Small intestine (tissue), 7 donors: ENCODE measurements around the gene AQP9. TPM values are rescaled to one million over a fixed set of nuclear protein-coding genes. Genes with fewer than 3 reads are reported as not detected.

Source experiments
- DNase-seq, 2 donors: peaks; one replicate each; pipeline versions ENCODE4 v3.0.0 to v3.0.0-alpha.2; 2013
- FAIRE-seq: peaks from 2 replicates; lab custom pipeline; 2012; peaks lifted over from hg19 to GRCh38; lab: Jason Lieb, UNC
- H3K27ac ChIP-seq, 3 donors: one replicate each; pipeline ENCODE4 v1.5.1; 2013; ENCODE audit warnings: low read length in 2 of 3, mild to moderate bottlenecking in 2 of 3, control low read depth in 1 of 3, inconsistent platforms in 1 of 3, low read depth in 1 of 3, moderate library complexity in 1 of 3
- H3K27me3 ChIP-seq, 3 donors: one replicate each; pipeline ENCODE4 v1.6.1; 2013; ENCODE audit warnings: low read length in 3 of 3, inconsistent platforms in 1 of 3; ENCODE audit not compliant: control insufficient read depth in 3 of 3, insufficient read depth in 3 of 3
- H3K36me3 ChIP-seq, 3 donors: one replicate each; pipeline ENCODE4 v1.6.1; 2013; ENCODE audit warnings: low read length in 3 of 3, inconsistent platforms in 1 of 3, low read depth in 1 of 3, mild to moderate bottlenecking in 1 of 3, moderate library complexity in 1 of 3; ENCODE audit not compliant: control insufficient read depth in 3 of 3, insufficient read depth in 2 of 3
- H3K4me1 ChIP-seq, 3 donors: one replicate each; pipeline ENCODE4 v1.6.1; 2013; ENCODE audit warnings: low read length in 2 of 3, inconsistent platforms in 1 of 3, low read depth in 1 of 3, mild to moderate bottlenecking in 1 of 3, moderate library complexity in 1 of 3; ENCODE audit not compliant: control insufficient read depth in 3 of 3, insufficient read depth in 2 of 3
- H3K4me3 ChIP-seq, 3 donors: one replicate each; pipeline ENCODE4 v1.5.1; 2013; ENCODE audit warnings: low read length in 3 of 3, control low read depth in 1 of 3, inconsistent platforms in 1 of 3, low read depth in 1 of 3, mild to moderate bottlenecking in 1 of 3, moderate library complexity in 1 of 3
- H3K9me3 ChIP-seq, 2 donors: one replicate each; pipeline ENCODE4 v1.6.1; 2013; ENCODE audit warnings: low read depth in 1 of 2, low read length in 1 of 2; ENCODE audit not compliant: control insufficient read depth in 2 of 2, insufficient read depth in 1 of 2
- WGBS, 3 donors: extraction: QIAGEN DNeasy Blood & Tissue Kit; methylation state at CpG; one replicate each; pipeline ENCODE4 v1.1.7; 2013; 5-methylcytosine and 5-hydroxymethylcytosine counted together
- polyA plus RNA-seq, 4 donors: library from polyadenylated mRNA; stranded (reverse) in 3 of 4; unstranded in 1 of 4; fragments of 200-250 nt in 3 of 4; fragments of 120-200 nt in 1 of 4; gene quantifications; one replicate each; pipeline versions ENCODE4 v1.2.1 to v1.2.3, GENCODE V29; 2013
- donor health status: healthy with polysubstance abuse.
- donor health status: control.
- donor health status: control.
- donor health status: Bipolar disorder and iron deficiency.
- donor health status: healthy.

The AQP9 gene
- polyA plus RNA-seq, 4 donors, result 0.03 to 2.2 (median 0.46) TPM

DNA sequence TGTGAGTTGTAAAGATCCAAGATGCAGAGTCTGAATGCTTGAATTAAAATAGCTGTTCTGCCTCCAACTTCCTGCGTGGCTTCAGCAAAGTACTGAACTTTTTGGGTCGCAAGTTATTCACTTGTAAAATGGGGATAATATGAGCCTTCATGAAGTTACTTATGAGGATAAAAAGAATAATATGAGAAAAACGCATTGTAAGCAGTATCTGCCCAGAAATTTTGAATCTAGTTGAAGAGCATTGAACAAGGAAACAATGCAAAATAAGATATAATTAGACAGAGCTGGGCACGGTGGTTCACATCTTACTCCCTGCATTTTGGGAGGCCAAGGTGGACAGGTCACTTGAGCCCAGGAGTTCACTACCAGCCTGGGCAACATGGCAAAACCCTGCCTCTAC, 37.8 kb downstream of the AQP9 start:
- WGBS, 3 donors, result 81 to 83% (median 82%) methylated on average over 4 of the region's 4 CpGs
- Histone ChIP-seq H3K36me3 (no peaks in the 10 kb centered on the region), H3K27me3 (peaks cover 0 to 8% (median 2%) of the 10 kb centered on the region in 3 donors), H3K27ac (no peak overlapping the region), H3K4me3 (no peak overlapping the region), H3K4me1 (no peaks in the 10 kb centered on the region), H3K9me3 (no peaks in the 10 kb centered on the region)
- no peak for DNase-seq
- FAIRE-seq, result no peak

GRCh38 chr15:58178668-58179067, 40.5 kb downstream of the AQP9 start:
- no peaks in the 10 kb centered on the region for H3K36me3 ChIP-seq
- no peaks in the 10 kb centered on the region for H3K4me1 ChIP-seq
- DNase-seq, result no peak

DNA sequence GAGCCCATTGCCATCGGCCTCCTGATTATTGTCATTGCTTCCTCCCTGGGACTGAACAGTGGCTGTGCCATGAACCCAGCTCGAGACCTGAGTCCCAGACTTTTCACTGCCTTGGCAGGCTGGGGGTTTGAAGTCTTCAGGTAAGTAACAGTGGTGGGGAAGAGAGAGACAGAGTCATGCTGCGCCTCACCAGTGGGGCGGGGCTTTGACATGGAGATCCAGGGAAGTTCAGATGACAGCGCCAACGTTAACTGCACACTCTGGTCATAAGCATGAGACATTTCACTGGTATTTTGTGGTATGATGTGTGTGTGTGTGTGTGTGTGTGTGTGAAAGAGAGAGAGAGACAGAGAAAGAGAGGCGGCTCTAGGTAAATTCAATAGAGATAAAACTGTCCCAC, 41.0 kb downstream of the AQP9 start:
- 87 to 91% (median 89%) methylated on average over 7 of the region's 7 CpGs for WGBS, 3 donors
- H3K9me3 ChIP-seq, result no peaks in the 10 kb centered on the region
- FAIRE-seq (no peak), DNase-seq (no peak)
- peaks cover 0 to 5% (median 2%) of the 10 kb centered on the region in 3 donors for H3K27me3 ChIP-seq
- no peaks in the 10 kb centered on the region for H3K4me1 ChIP-seq
- H3K4me3 ChIP-seq, result no peak overlapping the region
- H3K36me3 ChIP-seq, result no peaks in the 10 kb centered on the region
- no peak overlapping the region for H3K27ac ChIP-seq

More at GRCh38 chr15:58178668-58179067, 40.5 kb downstream of the AQP9 start:
- no peak overlapping the region for H3K4me3 ChIP-seq
- no peak for FAIRE-seq
- WGBS, 3 donors, result 72 to 78% (median 74%) methylated on average over 1 of the region's 1 CpG
- no peak overlapping the region for H3K27ac ChIP-seq
- no peaks in the 10 kb centered on the region for H3K9me3 ChIP-seq
- H3K27me3 ChIP-seq, result peaks cover 0 to 5% (median 2%) of the 10 kb centered on the region in 3 donors

- no peaks in the 10 kb centered on the region for H3K9me3 ChIP-seq
- WGBS, 3 donors, result 58 to 75% (median 67%) methylated on average over 8 of the region's 8 CpGs
- H3K27me3 ChIP-seq, result peaks cover 0 to 5% (median 2%) of the 10 kb centered on the region in 3 donors
- no peak overlapping the region for H3K27ac ChIP-seq
- DNase-seq (no peak), FAIRE-seq (no peak)
- H3K4me1 ChIP-seq, result no peaks in the 10 kb centered on the region
- no peaks in the 10 kb centered on the region for H3K36me3 ChIP-seq
- no peak overlapping the region for H3K4me3 ChIP-seq
Measured at GRCh38 chr15:58179741-58180381, 41.7 kb downstream of the AQP9 start.

GRCh38 chr15:58182460-58183163, 44.4 kb downstream of the AQP9 start:
- Histone ChIP-seq H3K27ac (no peak overlapping the region), H3K27me3 (peaks cover 0 to 5% (median 2%) of the 10 kb centered on the region in 3 donors), H3K4me1 (no peaks in the 10 kb centered on the region), H3K9me3 (no peaks in the 10 kb centered on the region), H3K36me3 (no peaks in the 10 kb centered on the region), H3K4me3 (no peak overlapping the region)
- WGBS, 3 donors, result 11 to 14% (median 13%) methylated on average over 9 of the region's 9 CpGs
- FAIRE-seq (no peak), DNase-seq (peak; percentile 24 to 44)

- 57 to 70% (median 69%) methylated on average over 1 of the region's 1 CpG for WGBS, 3 donors
Measured at GRCh38 chr15:58185439-58185838, 47.3 kb downstream of the AQP9 start.

GRCh38 chr15:58189148-58189811, 51.1 kb downstream of the AQP9 start:
- H3K27ac ChIP-seq, result no peak overlapping the region
- H3K4me3 ChIP-seq, result no peak overlapping the region
- H3K9me3 ChIP-seq, result no peaks in the 10 kb centered on the region
- H3K4me1 ChIP-seq, result no peaks in the 10 kb centered on the region
- H3K36me3 ChIP-seq, result no peaks in the 10 kb centered on the region
- peaks cover 0 to 6% (median 4%) of the 10 kb centered on the region in 3 donors for H3K27me3 ChIP-seq
- WGBS, 3 donors, result 71 to 83% (median 75%) methylated on average over 8 of the region's 8 CpGs
- DNase-seq (no peak), FAIRE-seq (no peak)

More at GRCh38 chr15:58185439-58185838, 47.3 kb downstream of the AQP9 start:
- Histone ChIP-seq H3K4me3 (no peak overlapping the region), H3K27me3 (peaks cover 0 to 4% (median 3%) of the 10 kb centered on the region in 3 donors), H3K36me3 (no peaks in the 10 kb centered on the region), H3K27ac (no peak overlapping the region), H3K9me3 (no peaks in the 10 kb centered on the region), H3K4me1 (no peaks in the 10 kb centered on the region)
- DNase-seq, result no peak
- FAIRE-seq, result no peak

DNA sequence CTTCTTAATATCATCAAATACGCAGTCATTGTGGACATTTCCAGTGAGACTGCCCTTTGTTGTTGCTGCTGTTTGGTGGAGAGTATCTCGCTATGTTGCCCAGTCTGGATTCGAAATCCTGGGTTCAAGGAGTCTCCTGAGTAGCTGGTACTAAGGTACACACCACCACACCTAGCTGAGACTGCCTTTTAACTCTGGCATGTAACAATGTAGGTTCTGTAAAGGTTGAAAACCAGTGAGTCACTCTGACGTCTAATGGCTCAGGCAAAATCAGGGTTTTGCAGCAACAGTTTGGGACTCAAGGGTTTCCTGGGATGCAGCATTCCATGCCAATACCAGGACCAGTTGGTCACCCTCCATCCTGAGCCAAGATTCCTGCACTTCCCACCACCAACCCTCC, 52.2 kb downstream of the AQP9 start:
- Histone ChIP-seq H3K4me3 (no peak overlapping the region), H3K27ac (no peak overlapping the region), H3K9me3 (no peaks in the 10 kb centered on the region), H3K27me3 (peaks cover 0 to 6% (median 4%) of the 10 kb centered on the region in 3 donors), H3K4me1 (no peaks in the 10 kb centered on the region), H3K36me3 (no peaks in the 10 kb centered on the region)
- FAIRE-seq, result no peak
- no peak for DNase-seq
- WGBS, 3 donors, result 58 to 78% (median 61%) methylated on average over 4 of the region's 4 CpGs
